Measurements from ENCODE around the gene BMP5. TPM values are rescaled to one million over a fixed set of nuclear protein-coding genes. Genes with fewer than 3 reads are reported as not detected.

The BMP5 gene
- total and polyA plus RNA-seq, 10 of the 15 experiments (the other 5 are each of a cell fraction or from before 2014, with no cell fraction given), result not detected

GRCh38 chr6:55877283-55877682, 1.9 kb upstream of the BMP5 start (continued):
- no peak for TF ChIP-seq RB1 (IDR thresholded peaks at IDR 0.05; ENCODE audit: borderline replicate concordance)
- no peak for TF ChIP-seq CEBPB (IDR thresholded peaks at IDR 0.05; ENCODE audit: borderline replicate concordance in 1 of 2, low read depth in 2 of 2, low read length in 2 of 2)
- TF ChIP-seq, protein P1, sequence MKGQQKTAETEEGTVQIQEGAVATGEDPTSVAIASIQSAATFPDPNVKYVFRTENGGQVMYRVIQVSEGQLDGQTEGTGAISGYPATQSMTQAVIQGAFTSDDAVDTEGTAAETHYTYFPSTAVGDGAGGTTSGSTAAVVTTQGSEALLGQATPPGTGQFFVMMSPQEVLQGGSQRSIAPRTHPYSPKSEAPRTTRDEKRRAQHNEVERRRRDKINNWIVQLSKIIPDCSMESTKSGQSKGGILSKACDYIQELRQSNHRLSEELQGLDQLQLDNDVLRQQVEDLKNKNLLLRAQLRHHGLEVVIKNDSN (IDR thresholded peaks at IDR 0.05; ENCODE audit: borderline replicate concordance, extremely low read length, insufficient read depth, low read depth, low read length), result no peak
- TF ChIP-seq TAF1 (IDR thresholded peaks at IDR 0.05; ENCODE audit: borderline replicate concordance, low read depth, low read length), result no peak
- no peak for TF ChIP-seq FOS (IDR thresholded peaks at IDR 0.05; ENCODE audit: borderline replicate concordance, extremely low read depth, insufficient read length)
- no peak for TF ChIP-seq ZNF207 (IDR thresholded peaks at IDR 0.05; ENCODE audit: borderline replicate concordance)
- no peak for TF ChIP-seq NBN (IDR thresholded peaks at IDR 0.05)
- TF ChIP-seq NFYB (IDR thresholded peaks at IDR 0.05; ENCODE audit: insufficient read depth, low read depth, low read length), result no peak
- TF ChIP-seq GABPA (IDR thresholded peaks at IDR 0.05; ENCODE audit: low read depth), result no peak
- no peak for TF ChIP-seq ZNF622 (IDR thresholded peaks at IDR 0.05)
- TF ChIP-seq, protein P2, sequence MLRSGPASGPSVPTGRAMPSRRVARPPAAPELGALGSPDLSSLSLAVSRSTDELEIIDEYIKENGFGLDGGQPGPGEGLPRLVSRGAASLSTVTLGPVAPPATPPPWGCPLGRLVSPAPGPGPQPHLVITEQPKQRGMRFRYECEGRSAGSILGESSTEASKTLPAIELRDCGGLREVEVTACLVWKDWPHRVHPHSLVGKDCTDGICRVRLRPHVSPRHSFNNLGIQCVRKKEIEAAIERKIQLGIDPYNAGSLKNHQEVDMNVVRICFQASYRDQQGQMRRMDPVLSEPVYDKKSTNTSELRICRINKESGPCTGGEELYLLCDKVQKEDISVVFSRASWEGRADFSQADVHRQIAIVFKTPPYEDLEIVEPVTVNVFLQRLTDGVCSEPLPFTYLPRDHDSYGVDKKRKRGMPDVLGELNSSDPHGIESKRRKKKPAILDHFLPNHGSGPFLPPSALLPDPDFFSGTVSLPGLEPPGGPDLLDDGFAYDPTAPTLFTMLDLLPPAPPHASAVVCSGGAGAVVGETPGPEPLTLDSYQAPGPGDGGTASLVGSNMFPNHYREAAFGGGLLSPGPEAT (IDR thresholded peaks at IDR 0.05; ENCODE audit: low read depth), result no peak
- TF ChIP-seq, protein P3, sequence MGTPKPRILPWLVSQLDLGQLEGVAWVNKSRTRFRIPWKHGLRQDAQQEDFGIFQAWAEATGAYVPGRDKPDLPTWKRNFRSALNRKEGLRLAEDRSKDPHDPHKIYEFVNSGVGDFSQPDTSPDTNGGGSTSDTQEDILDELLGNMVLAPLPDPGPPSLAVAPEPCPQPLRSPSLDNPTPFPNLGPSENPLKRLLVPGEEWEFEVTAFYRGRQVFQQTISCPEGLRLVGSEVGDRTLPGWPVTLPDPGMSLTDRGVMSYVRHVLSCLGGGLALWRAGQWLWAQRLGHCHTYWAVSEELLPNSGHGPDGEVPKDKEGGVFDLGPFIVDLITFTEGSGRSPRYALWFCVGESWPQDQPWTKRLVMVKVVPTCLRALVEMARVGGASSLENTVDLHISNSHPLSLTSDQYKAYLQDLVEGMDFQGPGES (IDR thresholded peaks at IDR 0.05), result no peak
- TF ChIP-seq BHLHE40 (IDR thresholded peaks at IDR 0.05; ENCODE audit: borderline replicate concordance in 1 of 2, low read depth in 2 of 2, low read length in 1 of 2), result no peak
- no peak for TF ChIP-seq ZBED1 (IDR thresholded peaks at IDR 0.05; ENCODE audit: borderline replicate concordance)

Data from GM12878 (cell line).